KMS-11 (cell line): Measurements from ENCODE around the gene CCDC107.
A peak's percentile ranks its signal among the peaks of the same experiment; 100 is the strongest.

ENCODE experiments used
- H2AFZ ChIP-seq: fragments of 200-600 bp; sonication (generic); 2 replicates; pipeline ENCODE4 v1.6.1; 2016; ENCODE audit warnings: antibody characterized with exemption, mixed run types, low read depth
- H3K27ac ChIP-seq: fragments of 200-600 bp; sonication (generic); 2 replicates; pipeline ENCODE4 v1.6.1; 2016; ENCODE audit warnings: mild to moderate bottlenecking, mixed run types
- H3K27me3 ChIP-seq: fragments of 200-600 bp; sonication (generic); 2 replicates; pipeline ENCODE4 v1.6.1; 2017; ENCODE audit warnings: mild to moderate bottlenecking, low read depth, mixed run types, moderate library complexity; ENCODE audit not compliant: insufficient read depth
- H3K36me3 ChIP-seq: fragments of 200-600 bp; sonication (generic); 2 replicates; pipeline ENCODE4 v1.6.1; 2017; ENCODE audit warnings: mild to moderate bottlenecking, mixed run types; ENCODE audit not compliant: insufficient read depth
- H3K4me1 ChIP-seq: fragments of 200-600 bp; sonication (generic); 2 replicates; pipeline ENCODE4 v1.6.1; 2016; ENCODE audit warnings: mild to moderate bottlenecking, low read depth, mixed run types; ENCODE audit not compliant: poor library complexity, severe bottlenecking
- H3K4me2 ChIP-seq: fragments of 200-600 bp; sonication (generic); 2 replicates; pipeline ENCODE4 v1.7.0; 2016; ENCODE audit warnings: mild to moderate bottlenecking, mixed run types
- H3K4me3 ChIP-seq: fragments of 200-600 bp; sonication (generic); IDR thresholded peaks from 2 replicates; pipeline ENCODE4 v1.6.1; 2017; ENCODE audit warnings: low read depth, low read length, mixed read lengths; ENCODE audit not compliant: insufficient read depth
- H3K79me2 ChIP-seq: fragments of 200-600 bp; sonication (generic); 2 replicates; pipeline ENCODE4 v1.6.1; 2016; ENCODE audit warnings: low read depth, mixed run types; ENCODE audit not compliant: insufficient read depth
- H3K9ac ChIP-seq: fragments of 200-600 bp; sonication (generic); 2 replicates; pipeline ENCODE4 v1.6.1; 2016; ENCODE audit warnings: mild to moderate bottlenecking, mixed run types
- H4K20me1 ChIP-seq: fragments of 200-600 bp; sonication (generic); 2 replicates; pipeline ENCODE4 v1.6.1; 2016; ENCODE audit warnings: mild to moderate bottlenecking, mixed run types; ENCODE audit not compliant: insufficient read depth
- CTCF ChIP-seq: fragments of 200-600 bp; sonication (generic); conservative IDR thresholded peaks from 2 replicates; pipeline ENCODE4 v1.6.1; 2017; ENCODE audit warnings: low read depth, mild to moderate bottlenecking, antibody characterized with exemption, low read length, moderate library complexity, mixed read lengths

Gene CCDC107

DNA sequence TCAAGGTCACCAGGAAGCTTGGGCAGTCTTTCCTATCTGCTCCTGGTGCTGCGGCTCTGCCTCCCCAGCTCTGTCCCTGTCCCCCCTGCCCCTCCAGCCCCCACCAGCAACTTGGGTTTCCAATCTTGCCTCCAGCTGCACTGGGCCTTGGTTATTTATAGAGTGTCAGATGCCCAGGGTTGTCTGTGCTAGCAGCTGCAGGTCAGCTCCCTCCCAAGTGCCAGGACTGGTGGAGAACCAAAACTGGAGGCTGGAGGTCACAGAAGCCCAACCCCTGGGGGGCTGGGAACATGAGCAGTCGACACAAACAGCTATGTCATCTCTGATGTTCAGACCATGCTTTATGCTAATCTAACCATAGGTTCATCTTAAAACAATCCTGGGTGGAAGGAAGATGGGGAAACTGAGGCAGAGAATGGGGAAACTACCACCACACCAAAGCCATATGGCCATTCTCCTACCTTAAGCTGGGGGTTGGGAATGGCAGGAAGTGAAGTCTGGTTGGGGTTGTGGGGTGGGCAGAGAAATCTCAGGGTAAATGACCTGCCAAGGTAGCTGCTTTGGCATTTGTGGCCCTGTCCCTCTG lies 30.0 kb downstream of the CCDC107 start:
- Histone ChIP-seq H3K9ac (no peak overlapping the region), H4K20me1 (no peaks in the 10 kb centered on the region), H3K79me2 (no peaks in the 10 kb centered on the region), H3K27me3 (no peaks in the 10 kb centered on the region), H3K4me3 (no peak overlapping the region), H3K4me1 (no peaks in the 10 kb centered on the region), H3K27ac (no peak overlapping the region), H3K4me2 (no peak overlapping the region), H2AFZ (no peak overlapping the region), H3K36me3 (no peaks in the 10 kb centered on the region)
- no peak for TF ChIP-seq CTCF

DNA sequence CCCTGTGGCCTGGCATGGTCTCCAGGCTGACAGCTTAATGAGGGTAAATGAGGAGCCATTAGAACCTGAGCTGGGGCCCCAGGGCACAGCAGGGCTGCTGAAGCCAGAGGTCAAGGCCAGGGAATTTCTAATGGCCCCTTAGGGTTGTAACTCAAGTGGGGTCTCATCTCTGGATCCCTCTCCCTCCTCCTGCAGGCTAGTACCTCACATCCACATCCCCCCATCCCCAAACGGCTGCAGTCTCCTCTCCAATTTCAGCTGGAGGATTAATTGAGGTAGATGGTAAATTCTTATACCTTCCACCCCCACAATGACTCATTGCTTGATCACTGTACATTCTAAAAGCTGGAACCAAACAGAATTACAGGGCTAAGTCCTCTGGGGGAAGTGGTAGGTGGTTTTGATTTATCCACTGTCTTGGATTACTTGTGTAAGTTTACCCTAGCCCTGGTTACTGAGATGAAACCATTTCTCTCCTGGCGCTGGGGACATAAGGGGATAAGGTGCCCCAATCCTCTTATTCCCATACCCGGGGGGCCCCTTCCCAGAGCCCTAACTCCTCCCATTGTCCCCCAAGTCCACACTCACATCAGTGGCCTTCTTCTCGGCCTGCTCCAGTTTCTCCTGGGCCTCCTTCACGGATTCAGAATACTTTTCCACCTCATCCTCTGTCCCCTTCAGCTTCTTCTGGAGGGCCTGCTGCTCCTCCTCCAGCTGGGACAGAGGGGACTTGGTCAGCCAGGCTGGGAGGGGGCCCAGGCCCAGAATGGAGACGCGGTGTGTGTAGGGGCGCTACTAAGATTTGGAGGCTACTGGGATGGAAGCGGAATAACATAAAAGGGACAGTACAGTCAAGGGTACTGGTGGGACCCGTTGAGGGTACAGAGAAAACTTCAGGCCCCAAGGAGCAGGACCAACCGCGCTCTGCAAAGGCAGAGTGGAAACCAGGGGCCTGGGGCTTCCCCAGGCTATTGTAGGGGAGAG lies 30.8 kb downstream of the CCDC107 start:
- Histone ChIP-seq H3K4me1 (no peaks in the 10 kb centered on the region), H3K79me2 (no peaks in the 10 kb centered on the region), H3K36me3 (no peaks in the 10 kb centered on the region), H4K20me1 (no peaks in the 10 kb centered on the region), H3K9ac (no peak overlapping the region), H3K4me3 (no peak overlapping the region), H3K27ac (no peak overlapping the region), H3K4me2 (no peak overlapping the region), H2AFZ (no peak overlapping the region), H3K27me3 (no peaks in the 10 kb centered on the region)
- TF ChIP-seq CTCF: no peak

DNA sequence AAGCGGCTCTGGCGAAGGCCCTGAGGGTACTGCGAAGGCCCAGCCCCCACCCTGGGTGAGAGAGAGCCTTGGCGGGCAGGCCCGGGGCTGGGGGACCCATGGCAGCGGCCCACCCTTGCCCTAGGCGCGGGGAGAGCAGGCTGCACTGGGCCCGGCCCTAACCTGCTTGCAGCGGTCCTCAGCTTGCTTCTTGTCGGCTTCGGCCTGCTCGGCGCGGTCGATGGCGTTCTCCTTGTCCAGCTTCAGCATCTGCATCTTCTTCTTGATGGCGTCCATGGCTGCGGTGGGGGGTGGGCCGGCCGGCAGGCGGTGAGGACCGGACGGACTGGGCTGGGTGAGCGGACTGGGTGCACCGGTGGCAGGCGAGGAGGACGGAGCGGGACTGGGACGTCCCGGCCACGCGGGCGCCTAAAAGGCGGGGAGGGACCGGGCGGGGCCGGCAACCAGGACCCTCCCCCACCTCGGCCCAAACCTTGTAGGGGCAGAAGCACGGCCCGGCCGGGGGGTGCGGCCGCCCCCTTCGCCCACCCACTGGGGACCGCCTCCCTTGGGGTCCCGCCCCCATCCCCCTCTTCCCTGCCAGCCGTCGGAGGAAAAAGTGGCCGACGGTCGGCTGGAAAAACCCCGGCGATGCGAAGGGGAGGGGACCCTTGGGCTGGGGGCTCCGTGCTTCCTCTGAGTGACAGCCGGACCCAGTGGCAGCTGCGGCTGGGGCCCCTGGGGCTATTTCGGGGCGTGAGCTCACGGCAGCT lies 31.6 kb downstream of the CCDC107 start, which contains the start of gene TPM2:
Gene TPM2 (minus strand): TSS at position 384 of the 752 bp plus-strand sequence. CDS start 108 bp downstream, at position 276.
- peak within 1 kb of the TSS; percentile 76 for H3K4me2 ChIP-seq

More for the DNA sequence above, 31.6 kb downstream of the CCDC107 start, which contains the start of gene TPM2:
- TF ChIP-seq CTCF: no peak
- Histone ChIP-seq H3K4me3 (no peak within 1 kb of the TSS), H3K27me3 (no peaks in the 10 kb centered on the region), H3K9ac (peak within 1 kb of the TSS; percentile 61), H3K27ac (no peak within 1 kb of the TSS), H3K79me2 (no peaks in the 10 kb centered on the region), H4K20me1 (no peaks in the 10 kb centered on the region), H3K4me1 (no peaks in the 10 kb centered on the region), H2AFZ (peak within 1 kb of the TSS; percentile 81), H3K36me3 (no peaks in the 10 kb centered on the region)
